ENCODE measurements around the gene FAF2. TPM values are rescaled to one million over a fixed set of nuclear protein-coding genes. Genes with fewer than 3 reads are reported as not detected.

Gene FAF2
- total and polyA plus RNA-seq, 10 of the 15 experiments (the other 5 are each of a cell fraction or from before 2014, with no cell fraction given): 19.0 to 45.1 (median 35.6) TPM

DNA sequence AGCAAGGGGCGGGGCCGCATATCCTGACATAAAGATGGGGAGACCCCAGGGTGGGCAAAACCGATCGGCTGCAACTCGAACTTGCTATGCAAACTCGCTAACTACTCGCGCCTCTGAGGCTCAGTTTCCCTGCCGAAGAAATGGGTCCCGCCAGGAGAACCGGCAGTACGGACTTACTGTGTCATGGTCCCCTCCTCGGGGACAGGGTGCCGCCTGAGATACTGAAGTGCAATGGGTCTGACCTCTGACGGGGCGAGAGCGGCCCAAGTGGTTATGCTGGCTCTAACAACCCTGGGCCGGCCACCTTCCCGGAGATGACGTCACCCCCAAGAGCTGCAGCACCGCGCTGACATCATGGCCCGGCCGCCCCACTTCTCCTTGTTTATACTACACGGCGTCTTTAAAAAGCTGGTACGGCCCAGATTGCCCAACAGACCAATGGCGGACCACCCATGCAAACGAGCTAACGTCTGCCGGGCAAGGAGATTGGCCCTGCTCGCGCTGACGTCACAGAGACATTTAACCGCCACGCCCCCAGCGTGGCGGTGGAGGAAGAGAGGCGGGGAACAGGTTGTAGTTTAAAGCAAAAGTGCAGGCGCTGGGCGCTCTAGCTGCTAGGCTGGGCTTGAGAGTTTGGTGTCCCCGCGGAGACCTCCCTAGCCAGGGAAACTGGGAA lies 89.5 kb downstream of the FAF2 start (continued):
- TF ChIP-seq CBX3 (IDR thresholded peaks at IDR 0.05; ENCODE audit: borderline replicate concordance, low read depth) (no peak), NFIC (IDR thresholded peaks at IDR 0.05; ENCODE audit: low read depth, low read length) (no peak), LARP7 (IDR thresholded peaks at IDR 0.05) (peak; percentile 19), HCFC1 (IDR thresholded peaks at IDR 0.05; ENCODE audit: low read length) (0 out of 2 replicates have a peak, but pooled peaks have one; percentile 18), ZNF622 (IDR thresholded peaks at IDR 0.05) (no peak), BHLHE40 (IDR thresholded peaks at IDR 0.05; ENCODE audit: borderline replicate concordance in 1 of 2, low read depth in 2 of 2, low read length in 1 of 2) (peak; percentile 26 to 64), SMARCA5 (IDR thresholded peaks at IDR 0.05) (no peak), EED (IDR thresholded peaks at IDR 0.05; ENCODE audit: low read depth) (no peak), FOS (IDR thresholded peaks at IDR 0.05; ENCODE audit: borderline replicate concordance, extremely low read depth, insufficient read length) (peak; percentile 36), BACH1 (IDR thresholded peaks at IDR 0.05; ENCODE audit: borderline replicate concordance) (no peak), IRF4 (IDR thresholded peaks at IDR 0.05; ENCODE audit: low read depth, low read length) (no peak), KLF5 (IDR thresholded peaks at IDR 0.05; ENCODE audit: partially characterized antibody) (peak; percentile 75), ESRRA (IDR thresholded peaks at IDR 0.05; ENCODE audit: low read length) (peak; percentile 58; the same call in 1 of the 2 replicates), TCF12 (IDR thresholded peaks at IDR 0.05; ENCODE audit: low read depth, low read length) (0 out of 2 replicates have a peak, but pooled peaks have one; percentile 8), EGR1 (IDR thresholded peaks at IDR 0.05; ENCODE audit: borderline replicate concordance in 1 of 2, low read depth in 2 of 2, low read length in 2 of 2) (peak in 1 of 2 experiments; percentile 14; a peak in 1 of 3 replicates)
- TF ChIP-seq, protein P1, sequence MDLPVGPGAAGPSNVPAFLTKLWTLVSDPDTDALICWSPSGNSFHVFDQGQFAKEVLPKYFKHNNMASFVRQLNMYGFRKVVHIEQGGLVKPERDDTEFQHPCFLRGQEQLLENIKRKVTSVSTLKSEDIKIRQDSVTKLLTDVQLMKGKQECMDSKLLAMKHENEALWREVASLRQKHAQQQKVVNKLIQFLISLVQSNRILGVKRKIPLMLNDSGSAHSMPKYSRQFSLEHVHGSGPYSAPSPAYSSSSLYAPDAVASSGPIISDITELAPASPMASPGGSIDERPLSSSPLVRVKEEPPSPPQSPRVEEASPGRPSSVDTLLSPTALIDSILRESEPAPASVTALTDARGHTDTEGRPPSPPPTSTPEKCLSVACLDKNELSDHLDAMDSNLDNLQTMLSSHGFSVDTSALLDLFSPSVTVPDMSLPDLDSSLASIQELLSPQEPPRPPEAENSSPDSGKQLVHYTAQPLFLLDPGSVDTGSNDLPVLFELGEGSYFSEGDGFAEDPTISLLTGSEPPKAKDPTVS (IDR thresholded peaks at IDR 0.05; ENCODE audit: low read depth, low read length): no peak
- TF ChIP-seq, protein P2, sequence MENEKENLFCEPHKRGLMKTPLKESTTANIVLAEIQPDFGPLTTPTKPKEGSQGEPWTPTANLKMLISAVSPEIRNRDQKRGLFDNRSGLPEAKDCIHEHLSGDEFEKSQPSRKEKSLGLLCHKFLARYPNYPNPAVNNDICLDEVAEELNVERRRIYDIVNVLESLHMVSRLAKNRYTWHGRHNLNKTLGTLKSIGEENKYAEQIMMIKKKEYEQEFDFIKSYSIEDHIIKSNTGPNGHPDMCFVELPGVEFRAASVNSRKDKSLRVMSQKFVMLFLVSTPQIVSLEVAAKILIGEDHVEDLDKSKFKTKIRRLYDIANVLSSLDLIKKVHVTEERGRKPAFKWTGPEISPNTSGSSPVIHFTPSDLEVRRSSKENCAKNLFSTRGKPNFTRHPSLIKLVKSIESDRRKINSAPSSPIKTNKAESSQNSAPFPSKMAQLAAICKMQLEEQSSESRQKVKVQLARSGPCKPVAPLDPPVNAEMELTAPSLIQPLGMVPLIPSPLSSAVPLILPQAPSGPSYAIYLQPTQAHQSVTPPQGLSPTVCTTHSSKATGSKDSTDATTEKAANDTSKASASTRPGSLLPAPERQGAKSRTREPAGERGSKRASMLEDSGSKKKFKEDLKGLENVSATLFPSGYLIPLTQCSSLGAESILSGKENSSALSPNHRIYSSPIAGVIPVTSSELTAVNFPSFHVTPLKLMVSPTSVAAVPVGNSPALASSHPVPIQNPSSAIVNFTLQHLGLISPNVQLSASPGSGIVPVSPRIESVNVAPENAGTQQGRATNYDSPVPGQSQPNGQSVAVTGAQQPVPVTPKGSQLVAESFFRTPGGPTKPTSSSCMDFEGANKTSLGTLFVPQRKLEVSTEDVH (IDR thresholded peaks at IDR 0.05; ENCODE audit: low read depth, partially characterized antibody): no peak
- TF ChIP-seq, protein P3, sequence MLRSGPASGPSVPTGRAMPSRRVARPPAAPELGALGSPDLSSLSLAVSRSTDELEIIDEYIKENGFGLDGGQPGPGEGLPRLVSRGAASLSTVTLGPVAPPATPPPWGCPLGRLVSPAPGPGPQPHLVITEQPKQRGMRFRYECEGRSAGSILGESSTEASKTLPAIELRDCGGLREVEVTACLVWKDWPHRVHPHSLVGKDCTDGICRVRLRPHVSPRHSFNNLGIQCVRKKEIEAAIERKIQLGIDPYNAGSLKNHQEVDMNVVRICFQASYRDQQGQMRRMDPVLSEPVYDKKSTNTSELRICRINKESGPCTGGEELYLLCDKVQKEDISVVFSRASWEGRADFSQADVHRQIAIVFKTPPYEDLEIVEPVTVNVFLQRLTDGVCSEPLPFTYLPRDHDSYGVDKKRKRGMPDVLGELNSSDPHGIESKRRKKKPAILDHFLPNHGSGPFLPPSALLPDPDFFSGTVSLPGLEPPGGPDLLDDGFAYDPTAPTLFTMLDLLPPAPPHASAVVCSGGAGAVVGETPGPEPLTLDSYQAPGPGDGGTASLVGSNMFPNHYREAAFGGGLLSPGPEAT (IDR thresholded peaks at IDR 0.05; ENCODE audit: low read depth): peak; percentile 96
- TF ChIP-seq, protein P4, sequence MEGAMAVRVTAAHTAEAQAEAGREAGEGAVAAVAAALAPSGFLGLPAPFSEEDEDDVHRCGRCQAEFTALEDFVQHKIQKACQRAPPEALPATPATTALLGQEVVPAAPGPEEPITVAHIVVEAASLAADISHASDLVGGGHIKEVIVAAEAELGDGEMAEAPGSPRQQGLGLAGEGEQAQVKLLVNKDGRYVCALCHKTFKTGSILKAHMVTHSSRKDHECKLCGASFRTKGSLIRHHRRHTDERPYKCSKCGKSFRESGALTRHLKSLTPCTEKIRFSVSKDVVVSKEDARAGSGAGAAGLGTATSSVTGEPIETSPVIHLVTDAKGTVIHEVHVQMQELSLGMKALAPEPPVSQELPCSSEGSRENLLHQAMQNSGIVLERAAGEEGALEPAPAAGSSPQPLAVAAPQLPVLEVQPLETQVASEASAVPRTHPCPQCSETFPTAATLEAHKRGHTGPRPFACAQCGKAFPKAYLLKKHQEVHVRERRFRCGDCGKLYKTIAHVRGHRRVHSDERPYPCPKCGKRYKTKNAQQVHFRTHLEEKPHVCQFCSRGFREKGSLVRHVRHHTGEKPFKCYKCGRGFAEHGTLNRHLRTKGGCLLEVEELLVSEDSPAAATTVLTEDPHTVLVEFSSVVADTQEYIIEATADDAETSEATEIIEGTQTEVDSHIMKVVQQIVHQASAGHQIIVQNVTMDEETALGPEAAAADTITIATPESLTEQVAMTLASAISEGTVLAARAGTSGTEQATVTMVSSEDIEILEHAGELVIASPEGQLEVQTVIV (IDR thresholded peaks at IDR 0.05; ENCODE audit: borderline replicate concordance, partially characterized antibody): peak; percentile 29
- TF ChIP-seq, protein P5, sequence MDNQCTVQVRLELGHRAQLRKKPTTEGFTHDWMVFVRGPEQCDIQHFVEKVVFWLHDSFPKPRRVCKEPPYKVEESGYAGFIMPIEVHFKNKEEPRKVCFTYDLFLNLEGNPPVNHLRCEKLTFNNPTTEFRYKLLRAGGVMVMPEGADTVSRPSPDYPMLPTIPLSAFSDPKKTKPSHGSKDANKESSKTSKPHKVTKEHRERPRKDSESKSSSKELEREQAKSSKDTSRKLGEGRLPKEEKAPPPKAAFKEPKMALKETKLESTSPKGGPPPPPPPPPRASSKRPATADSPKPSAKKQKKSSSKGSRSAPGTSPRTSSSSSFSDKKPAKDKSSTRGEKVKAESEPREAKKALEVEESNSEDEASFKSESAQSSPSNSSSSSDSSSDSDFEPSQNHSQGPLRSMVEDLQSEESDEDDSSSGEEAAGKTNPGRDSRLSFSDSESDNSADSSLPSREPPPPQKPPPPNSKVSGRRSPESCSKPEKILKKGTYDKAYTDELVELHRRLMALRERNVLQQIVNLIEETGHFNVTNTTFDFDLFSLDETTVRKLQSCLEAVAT (IDR thresholded peaks at IDR 0.05): 0 out of 2 replicates have a peak, but pooled peaks have one; percentile 47

Data from GM12878 (cell line).